Measurements from ENCODE around the gene PCDHB13.
A peak's percentile ranks its signal among the peaks of the same experiment; 100 is the strongest.
"Not testable (repeated sequence)": the region's sequence is repeated elsewhere in the genome, so short reads cannot be mapped to it uniquely, and the experiment has no call there.

Gene PCDHB13

DNA sequence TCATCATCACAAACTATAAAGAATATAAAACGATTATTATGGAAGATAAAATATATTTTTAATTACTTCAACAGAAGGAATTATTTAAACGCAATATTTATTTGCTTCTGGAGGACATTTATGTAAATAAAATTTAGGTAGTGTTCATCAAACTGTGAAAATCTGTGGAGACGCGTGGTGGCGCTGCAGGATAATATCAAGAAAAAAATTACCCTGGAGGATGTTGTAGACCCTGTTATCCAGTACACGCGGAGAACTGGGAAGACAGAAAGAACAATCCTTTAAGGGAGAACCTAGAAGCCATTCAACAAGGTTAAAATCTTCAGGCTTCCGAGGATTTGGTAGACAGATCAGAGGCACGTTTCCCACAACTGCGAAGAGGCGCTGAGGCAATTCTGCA lies 5.2 kb upstream of the PCDHB13 start, which contains the start of gene PCDHB12:
Gene PCDHB12 (plus strand): TSS at position 242 of the 400 bp plus-strand sequence. CDS start 189 bp downstream, outside the sequence.
- no peak for DNase-seq

DNA sequence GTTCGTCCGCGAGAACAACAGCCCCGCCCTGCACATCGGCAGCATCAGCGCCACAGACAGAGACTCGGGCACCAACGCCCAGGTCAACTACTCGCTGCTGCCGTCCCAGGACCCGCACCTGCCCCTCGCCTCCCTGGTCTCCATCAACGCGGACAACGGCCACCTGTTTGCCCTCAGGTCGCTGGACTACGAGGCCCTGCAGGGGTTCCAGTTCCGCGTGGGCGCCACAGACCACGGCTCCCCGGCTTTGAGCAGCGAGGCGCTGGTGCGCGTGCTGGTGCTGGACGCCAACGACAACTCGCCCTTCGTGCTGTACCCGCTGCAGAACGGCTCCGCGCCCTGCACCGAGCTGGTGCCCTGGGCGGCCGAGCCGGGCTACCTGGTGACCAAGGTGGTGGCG lies 3.4 kb upstream of the PCDHB13 start:
- not testable (repeated sequence) for DNase-seq

DNA sequence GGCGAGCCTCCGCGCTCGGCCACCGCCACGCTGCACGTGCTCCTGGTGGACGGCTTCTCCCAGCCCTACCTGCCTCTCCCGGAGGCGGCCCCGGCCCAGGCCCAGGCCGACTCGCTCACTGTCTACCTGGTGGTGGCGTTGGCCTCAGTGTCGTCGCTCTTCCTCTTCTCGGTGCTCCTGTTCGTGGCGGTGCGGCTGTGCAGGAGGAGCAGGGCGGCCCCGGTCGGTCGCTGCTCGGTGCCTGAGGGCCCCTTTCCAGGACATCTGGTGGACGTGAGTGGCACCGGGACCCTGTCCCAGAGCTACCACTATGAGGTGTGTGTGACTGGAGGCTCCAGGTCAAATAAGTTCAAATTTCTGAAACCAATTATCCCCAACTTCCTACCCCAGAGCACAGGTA lies 2.9 kb upstream of the PCDHB13 start:
- not testable (repeated sequence) for DNase-seq

GRCh38 chr5:141214583-141214982 lies 864 bp downstream of the PCDHB13 start:
- DNase-seq = not testable (repeated sequence)

GRCh38 chr5:141215504-141215903 lies 1.8 kb downstream of the PCDHB13 start:
- not testable (repeated sequence) for DNase-seq

GRCh38 chr5:141216035-141216434 lies 2.3 kb downstream of the PCDHB13 start:
- not testable (repeated sequence) for DNase-seq

- peak; percentile 4 for DNase-seq
Measured at GRCh38 chr5:141223112-141223783, 9.5 kb downstream of the PCDHB13 start, which contains the start of gene PCDHB14. Gene PCDHB14 (plus strand): TSS chr5:141223343. CDS start chr5:141223506, 163 bp downstream.

DNA sequence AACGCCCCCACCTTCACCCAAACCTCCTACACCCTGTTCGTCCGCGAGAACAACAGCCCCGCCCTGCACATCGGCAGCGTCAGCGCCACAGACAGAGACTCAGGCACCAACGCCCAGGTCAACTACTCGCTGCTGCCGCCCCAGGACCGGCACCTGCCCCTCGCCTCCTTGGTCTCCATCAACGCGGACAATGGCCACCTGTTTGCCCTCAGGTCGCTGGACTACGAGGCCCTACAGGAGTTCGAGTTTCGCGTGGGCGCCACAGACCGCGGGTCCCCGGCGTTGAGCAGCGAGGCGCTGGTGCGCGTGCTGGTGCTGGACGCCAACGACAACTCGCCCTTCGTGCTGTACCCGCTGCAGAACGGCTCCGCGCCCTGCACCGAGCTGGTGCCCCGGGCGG lies 11.1 kb downstream of the PCDHB13 start:
- not testable (repeated sequence) for DNase-seq

GRCh38 chr5:141225421-141225820 lies 11.7 kb downstream of the PCDHB13 start:
- DNase-seq = not testable (repeated sequence)

DNA sequence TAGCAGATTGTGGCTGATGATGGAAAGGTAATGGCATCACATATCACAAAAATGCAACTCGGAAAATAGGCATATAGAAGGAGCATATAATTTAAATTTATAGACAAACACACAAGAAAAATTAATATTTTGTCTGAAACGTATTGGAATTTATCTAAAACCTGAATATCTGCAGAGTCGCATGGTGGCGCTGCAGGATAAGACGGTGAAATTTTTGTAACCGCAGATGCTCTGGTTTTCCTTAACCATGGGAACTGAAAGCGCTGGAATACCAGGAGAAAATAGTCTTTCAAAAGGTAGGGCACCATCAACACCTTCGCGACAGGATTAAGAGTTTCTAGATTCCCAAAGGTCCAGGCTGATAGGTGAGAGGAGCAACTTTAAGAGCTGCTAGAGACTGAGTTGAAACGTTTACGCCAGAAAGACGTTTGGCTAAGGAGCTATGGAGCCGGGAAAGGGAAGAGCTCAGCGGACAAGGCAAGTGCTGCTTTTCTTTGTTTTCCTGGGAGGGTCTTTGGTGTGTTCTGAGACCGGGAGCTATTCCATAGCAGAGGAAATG lies 20.5 kb downstream of the PCDHB13 start:
- no peak for DNase-seq

DNA sequence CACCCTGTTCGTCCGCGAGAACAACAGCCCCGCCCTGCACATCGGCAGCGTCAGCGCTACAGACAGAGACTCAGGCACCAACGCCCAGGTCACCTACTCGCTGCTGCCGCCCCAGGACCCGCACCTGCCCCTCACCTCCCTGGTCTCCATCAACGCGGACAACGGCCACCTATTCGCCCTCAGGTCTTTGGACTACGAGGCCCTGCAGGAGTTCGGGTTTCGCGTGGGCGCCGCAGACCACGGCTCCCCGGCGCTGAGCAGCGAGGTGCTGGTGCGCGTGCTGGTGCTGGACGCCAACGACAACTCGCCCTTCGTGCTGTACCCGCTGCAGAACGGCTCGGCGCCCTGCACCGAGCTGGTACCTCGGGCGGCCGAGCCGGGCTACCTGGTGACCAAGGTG lies 22.2 kb downstream of the PCDHB13 start:
- DNase-seq = not testable (repeated sequence)

- no peak for DNase-seq
Measured at GRCh38 chr5:141236516-141237313, 23.0 kb downstream of the PCDHB13 start.

GRCh38 chr5:141241496-141241895 lies 27.8 kb downstream of the PCDHB13 start:
- no peak for DNase-seq

- DNase-seq = no peak
Measured at GRCh38 chr5:141245250-141245717, 31.6 kb downstream of the PCDHB13 start, which contains the start of gene PCDHB15. Gene PCDHB15 (plus strand): TSS chr5:141245395. CDS start chr5:141245579, 184 bp downstream.

GRCh38 chr5:141246971-141247370 lies 33.3 kb downstream of the PCDHB13 start:
- DNase-seq = not testable (repeated sequence)

GRCh38 chr5:141247434-141247833 lies 33.7 kb downstream of the PCDHB13 start:
- not testable (repeated sequence) for DNase-seq

DNA sequence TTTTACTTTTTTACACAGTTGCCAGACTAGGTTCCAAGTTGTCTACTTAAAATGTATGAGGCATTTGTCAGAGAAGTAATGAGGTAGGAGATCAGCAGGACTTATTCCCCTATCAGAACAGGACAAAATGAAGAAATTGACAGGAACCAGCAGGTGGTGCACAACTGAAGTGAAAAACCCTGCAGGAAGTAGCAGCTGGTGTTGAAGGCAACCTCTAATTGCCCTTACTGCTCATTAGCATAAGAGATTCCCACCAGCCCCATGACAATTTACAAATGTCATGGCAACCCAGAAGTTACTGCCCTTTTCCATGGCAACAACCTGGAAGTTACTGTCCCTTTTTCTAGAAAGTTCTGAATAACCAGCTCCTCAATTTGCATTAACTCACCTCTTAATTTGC lies 36.9 kb downstream of the PCDHB13 start:
- DNase-seq = no peak

- DNase-seq = no peak
Measured at GRCh38 chr5:141258464-141258863, 44.7 kb downstream of the PCDHB13 start.

GRCh38 chr5:141258948-141259347 lies 45.2 kb downstream of the PCDHB13 start:
- no peak for DNase-seq

DNA sequence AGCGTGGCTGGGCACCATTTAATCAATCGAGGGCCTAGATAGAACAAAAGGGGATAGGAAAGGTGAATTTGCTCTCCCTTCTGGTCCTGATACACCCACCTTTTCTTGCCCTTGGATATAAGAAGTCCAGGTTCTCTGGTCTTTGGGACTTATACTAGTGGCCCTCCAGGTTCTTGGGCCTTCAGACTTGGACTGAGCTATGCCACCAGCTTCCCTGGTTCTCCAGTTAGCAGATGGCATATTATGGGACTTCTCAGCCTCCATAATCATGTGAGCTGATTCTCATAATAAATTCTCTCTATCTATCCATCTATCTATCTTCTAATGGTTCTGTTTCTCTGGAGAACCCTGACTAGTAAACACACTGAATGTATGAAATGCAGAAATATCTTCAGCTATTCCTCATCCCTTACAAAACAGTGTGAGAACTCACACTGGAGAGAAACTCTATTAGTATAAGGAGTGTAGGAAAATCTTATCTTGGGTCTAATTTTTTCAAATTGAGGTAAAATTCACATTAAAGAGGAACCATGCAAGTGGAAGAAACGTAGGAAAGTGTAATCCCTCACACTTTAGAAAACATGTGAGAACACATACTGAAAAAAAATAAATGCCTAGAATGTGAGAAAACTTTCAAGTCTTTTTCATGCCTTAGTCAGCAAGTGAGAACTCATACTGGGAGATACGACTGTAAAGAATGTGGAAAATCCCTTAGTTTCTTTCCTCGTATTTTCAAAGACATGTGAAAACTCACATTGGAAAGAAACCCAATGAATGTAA lies 46.9 kb downstream of the PCDHB13 start:
- no peak for DNase-seq

- no peak for DNase-seq
Measured at GRCh38 chr5:141261238-141261546, 47.5 kb downstream of the PCDHB13 start.

Data from fibroblast of skin of abdomen (primary cell).